ENCODE measurements around the gene IFNGR2.
"Not testable (repeated sequence)": the region's sequence is repeated elsewhere in the genome, so short reads cannot be mapped to it uniquely, and the experiment has no call there.

Gene IFNGR2

GRCh38 chr21:33403786-33404585 lies 773 bp downstream of the IFNGR2 start:
- H3K4me3 Mint-ChIP-seq: peak overlapping the region; percentile 88
- peaks cover 53% of the 10 kb centered on the region for H3K4me1 Mint-ChIP-seq (ENCODE audit: low read depth)
- H3K36me3 Mint-ChIP-seq (ENCODE audit: low read depth): peaks cover 8% of the 10 kb centered on the region
- H3K27ac Mint-ChIP-seq: peak overlapping the region; percentile 91
- peaks cover 21% of the 10 kb centered on the region for H3K27me3 Mint-ChIP-seq
- peak; percentile 74 for DNase-seq
- H3K9me3 Mint-ChIP-seq: no peaks in the 10 kb centered on the region

GRCh38 chr21:33406493-33406892 lies 3.3 kb downstream of the IFNGR2 start:
- Mint-ChIP-seq H3K9me3 (no peaks in the 10 kb centered on the region), H3K36me3 (ENCODE audit: low read depth) (peaks cover 23% of the 10 kb centered on the region), H3K4me3 (peak overlapping the region; percentile 88), H3K27ac (peak overlapping the region; percentile 82), H3K4me1 (ENCODE audit: low read depth) (peaks cover 64% of the 10 kb centered on the region), H3K27me3 (peaks cover 7% of the 10 kb centered on the region)
- DNase-seq: no peak

GRCh38 chr21:33411949-33412430 lies 8.8 kb downstream of the IFNGR2 start:
- Mint-ChIP-seq H3K27ac (no peak overlapping the region), H3K4me3 (no peak overlapping the region), H3K36me3 (ENCODE audit: low read depth) (peaks cover 48% of the 10 kb centered on the region), H3K4me1 (ENCODE audit: low read depth) (peaks cover 52% of the 10 kb centered on the region), H3K9me3 (no peaks in the 10 kb centered on the region), H3K27me3 (no peaks in the 10 kb centered on the region)
- no peak for DNase-seq

GRCh38 chr21:33412439-33412831 lies 9.2 kb downstream of the IFNGR2 start:
- not testable (repeated sequence) for H3K4me3 Mint-ChIP-seq, H3K27ac Mint-ChIP-seq, H3K27me3 Mint-ChIP-seq, H3K9me3 Mint-ChIP-seq, DNase-seq
- H3K36me3 Mint-ChIP-seq (ENCODE audit: low read depth): peaks cover 51% of the 10 kb centered on the region
- peaks cover 47% of the 10 kb centered on the region for H3K4me1 Mint-ChIP-seq (ENCODE audit: low read depth)

GRCh38 chr21:33412832-33413519 lies 9.8 kb downstream of the IFNGR2 start:
- H3K4me3 Mint-ChIP-seq: no peak overlapping the region
- no peaks in the 10 kb centered on the region for H3K9me3 Mint-ChIP-seq
- H3K27ac Mint-ChIP-seq: peak overlapping the region; percentile 76
- no peaks in the 10 kb centered on the region for H3K27me3 Mint-ChIP-seq
- peaks cover 54% of the 10 kb centered on the region for H3K36me3 Mint-ChIP-seq (ENCODE audit: low read depth)
- DNase-seq: no peak
- H3K4me1 Mint-ChIP-seq (ENCODE audit: low read depth): peaks cover 47% of the 10 kb centered on the region

- H3K27me3 Mint-ChIP-seq: no peaks in the 10 kb centered on the region
Observed at GRCh38 chr21:33414068-33414467, 10.9 kb downstream of the IFNGR2 start.

GRCh38 chr21:33414926-33415325 lies 11.7 kb downstream of the IFNGR2 start:
- DNase-seq: no peak
- Mint-ChIP-seq H3K4me3 (no peak overlapping the region), H3K4me1 (ENCODE audit: low read depth) (peaks cover 35% of the 10 kb centered on the region), H3K9me3 (no peaks in the 10 kb centered on the region), H3K27me3 (no peaks in the 10 kb centered on the region), H3K27ac (peak overlapping the region; percentile 55), H3K36me3 (ENCODE audit: low read depth) (peaks cover 55% of the 10 kb centered on the region)

More at GRCh38 chr21:33414068-33414467, 10.9 kb downstream of the IFNGR2 start:
- no peak overlapping the region for H3K4me3 Mint-ChIP-seq
- no peaks in the 10 kb centered on the region for H3K9me3 Mint-ChIP-seq
- peaks cover 43% of the 10 kb centered on the region for H3K4me1 Mint-ChIP-seq (ENCODE audit: low read depth)
- no peak overlapping the region for H3K27ac Mint-ChIP-seq
- H3K36me3 Mint-ChIP-seq (ENCODE audit: low read depth): peaks cover 54% of the 10 kb centered on the region
- no peak for DNase-seq

GRCh38 chr21:33418691-33419090 lies 15.5 kb downstream of the IFNGR2 start:
- H3K9me3 Mint-ChIP-seq: no peaks in the 10 kb centered on the region
- H3K4me1 Mint-ChIP-seq (ENCODE audit: low read depth): peaks cover 11% of the 10 kb centered on the region
- peaks cover 60% of the 10 kb centered on the region for H3K36me3 Mint-ChIP-seq (ENCODE audit: low read depth)
- no peak overlapping the region for H3K27ac Mint-ChIP-seq
- no peaks in the 10 kb centered on the region for H3K27me3 Mint-ChIP-seq
- H3K4me3 Mint-ChIP-seq: no peak overlapping the region
- no peak for DNase-seq

GRCh38 chr21:33419538-33420123 lies 16.4 kb downstream of the IFNGR2 start:
- H3K4me3 Mint-ChIP-seq: no peak overlapping the region
- peaks cover 8% of the 10 kb centered on the region for H3K4me1 Mint-ChIP-seq (ENCODE audit: low read depth)
- H3K36me3 Mint-ChIP-seq (ENCODE audit: low read depth): peaks cover 69% of the 10 kb centered on the region
- no peaks in the 10 kb centered on the region for H3K9me3 Mint-ChIP-seq
- H3K27ac Mint-ChIP-seq: no peak overlapping the region
- DNase-seq: no peak
- no peaks in the 10 kb centered on the region for H3K27me3 Mint-ChIP-seq

- no peak for DNase-seq
- Mint-ChIP-seq H3K27ac (no peak overlapping the region), H3K4me3 (no peak overlapping the region), H3K4me1 (ENCODE audit: low read depth) (no peaks in the 10 kb centered on the region), H3K36me3 (ENCODE audit: low read depth) (peaks cover 65% of the 10 kb centered on the region), H3K9me3 (no peaks in the 10 kb centered on the region), H3K27me3 (no peaks in the 10 kb centered on the region)
Observed at GRCh38 chr21:33421713-33422393, 18.6 kb downstream of the IFNGR2 start.

GRCh38 chr21:33424214-33424613 lies 21.0 kb downstream of the IFNGR2 start:
- Mint-ChIP-seq H3K27ac (no peak overlapping the region), H3K36me3 (ENCODE audit: low read depth) (peaks cover 73% of the 10 kb centered on the region), H3K4me3 (no peak overlapping the region), H3K27me3 (no peaks in the 10 kb centered on the region), H3K4me1 (ENCODE audit: low read depth) (no peaks in the 10 kb centered on the region), H3K9me3 (no peaks in the 10 kb centered on the region)
- no peak for DNase-seq

GRCh38 chr21:33425825-33426224 lies 22.6 kb downstream of the IFNGR2 start:
- no peak overlapping the region for H3K27ac Mint-ChIP-seq

GRCh38 chr21:33427051-33427450 lies 23.8 kb downstream of the IFNGR2 start:
- Mint-ChIP-seq H3K27me3 (no peaks in the 10 kb centered on the region), H3K9me3 (no peaks in the 10 kb centered on the region), H3K36me3 (ENCODE audit: low read depth) (peaks cover 69% of the 10 kb centered on the region), H3K27ac (no peak overlapping the region), H3K4me1 (ENCODE audit: low read depth) (no peaks in the 10 kb centered on the region), H3K4me3 (no peak overlapping the region)
- DNase-seq: no peak

More at GRCh38 chr21:33425825-33426224, 22.6 kb downstream of the IFNGR2 start:
- Mint-ChIP-seq H3K27me3 (no peaks in the 10 kb centered on the region), H3K36me3 (ENCODE audit: low read depth) (peaks cover 69% of the 10 kb centered on the region), H3K9me3 (no peaks in the 10 kb centered on the region), H3K4me3 (no peak overlapping the region), H3K4me1 (ENCODE audit: low read depth) (no peaks in the 10 kb centered on the region)
- no peak for DNase-seq

- H3K27ac Mint-ChIP-seq: no peak overlapping the region
- DNase-seq: no peak
Observed at GRCh38 chr21:33428669-33429068, 25.5 kb downstream of the IFNGR2 start.

More at GRCh38 chr21:33428669-33429068, 25.5 kb downstream of the IFNGR2 start:
- Mint-ChIP-seq H3K4me1 (ENCODE audit: low read depth) (peaks cover 10% of the 10 kb centered on the region), H3K27me3 (no peaks in the 10 kb centered on the region), H3K9me3 (no peaks in the 10 kb centered on the region), H3K36me3 (ENCODE audit: low read depth) (peaks cover 77% of the 10 kb centered on the region), H3K4me3 (no peak overlapping the region)
